ENCODE results near the gene ASXL1. TPM values are rescaled to one million over a fixed set of nuclear protein-coding genes. Genes with fewer than 3 reads are reported as not detected.

Gene ASXL1
- total RNA-seq, 1 experiment from 2014 or later: 52.2 TPM

- TF ChIP-seq RAD21 (IDR thresholded peaks at IDR 0.05; ENCODE audit: low read depth) (no peak), POLR2AphosphoS5 (IDR thresholded peaks at IDR 0.05; ENCODE audit: low read depth, low read length) (no peak)
- TF ChIP-seq, protein P1, sequence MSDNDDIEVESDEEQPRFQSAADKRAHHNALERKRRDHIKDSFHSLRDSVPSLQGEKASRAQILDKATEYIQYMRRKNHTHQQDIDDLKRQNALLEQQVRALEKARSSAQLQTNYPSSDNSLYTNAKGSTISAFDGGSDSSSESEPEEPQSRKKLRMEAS (IDR thresholded peaks at IDR 0.05): no peak
Observed at GRCh38 chr20:32319100-32319499, 39.0 kb upstream of the ASXL1 start (continued).

- Histone ChIP-seq H3K9ac (ENCODE audit: low read length) (no peak overlapping the region), H3K36me3 (ENCODE audit: control insufficient read depth in 1 of 2, insufficient read depth in 2 of 2, low read length in 2 of 2) (peaks cover 4 to 6% of the 10 kb centered on the region in 2 experiments), H3K4me1 (ENCODE audit: control insufficient read depth in 1 of 2, insufficient read depth in 2 of 2, low read length in 2 of 2) (peaks cover 10 to 17% of the 10 kb centered on the region in 2 experiments), H3K4me3 (replicated peaks in 1 of 2; ENCODE audit: low read depth in 1 of 2, low read length in 2 of 2) (no peak overlapping the region), H3K4me2 (ENCODE audit: low read length) (no peak overlapping the region), H3K27ac (ENCODE audit: low read depth, low read length) (no peak overlapping the region), H3K27me3 (ENCODE audit: insufficient read depth, low read length) (no peaks in the 10 kb centered on the region), H3K9me2 (ENCODE audit: insufficient read depth) (no peaks in the 10 kb centered on the region), H4K20me1 (ENCODE audit: insufficient read depth) (no peaks in the 10 kb centered on the region), H3K79me2 (ENCODE audit: insufficient read depth, low read length) (no peaks in the 10 kb centered on the region), H3K9me3 (ENCODE audit: control insufficient read depth in 1 of 2, insufficient read depth in 1 of 2, low read depth in 1 of 2, low read length in 2 of 2) (no peaks in the 10 kb centered on the region), H2AFZ (ENCODE audit: low read depth, low read length, poor library complexity, severe bottlenecking) (no peak overlapping the region)
- intact Hi-C loops (cut with micrococcal nuclease): no loop called here
- ChIA-PET CTCF (no interaction called here), POLR2A (no interaction called here), RAD21 (ENCODE audit: low non-redundant PET in 1 of 2, low total read pairs in 2 of 2, uncharacterized antibody in 2 of 2, unreplicated experiment in 2 of 2) (no interaction called here)
- no TSS peak for BruUV-seq (replicated peaks)
- no peak for ATAC-seq
- DNase-seq (ENCODE audit: low read depth, low spot score): no peak
- TF ChIP-seq EZH2 (IDR thresholded peaks at IDR 0.05) (no peak), TCF7L2 (IDR thresholded peaks at IDR 0.05; ENCODE audit: borderline replicate concordance, extremely low read depth, insufficient read depth, insufficient read length) (no peak), CBX3 (IDR thresholded peaks at IDR 0.05; ENCODE audit: low read depth) (no peak), POLR2AphosphoS5 (IDR thresholded peaks at IDR 0.05; ENCODE audit: low read depth, low read length) (no peak), ATF3 (IDR thresholded peaks at IDR 0.05) (no peak), CEBPB (IDR thresholded peaks at IDR 0.05; ENCODE audit: low read depth) (no peak), ZFX (IDR thresholded peaks at IDR 0.05) (no peak), EGR1 (IDR thresholded peaks at IDR 0.05; ENCODE audit: low read depth) (no peak), RAD21 (IDR thresholded peaks at IDR 0.05; ENCODE audit: low read depth) (no peak), JUND (IDR thresholded peaks at IDR 0.05) (no peak), YY1 (IDR thresholded peaks at IDR 0.05; ENCODE audit: extremely low read depth, insufficient replicate concordance, low read depth, low read length) (no peak), SP1 (IDR thresholded peaks at IDR 0.05; ENCODE audit: low read depth) (no peak), ELF1 (IDR thresholded peaks at IDR 0.05; ENCODE audit: borderline replicate concordance, low read depth) (no peak), EZH2phosphoT487 (IDR thresholded peaks at IDR 0.05; ENCODE audit: borderline replicate concordance) (no peak)
- TF ChIP-seq, protein P2, sequence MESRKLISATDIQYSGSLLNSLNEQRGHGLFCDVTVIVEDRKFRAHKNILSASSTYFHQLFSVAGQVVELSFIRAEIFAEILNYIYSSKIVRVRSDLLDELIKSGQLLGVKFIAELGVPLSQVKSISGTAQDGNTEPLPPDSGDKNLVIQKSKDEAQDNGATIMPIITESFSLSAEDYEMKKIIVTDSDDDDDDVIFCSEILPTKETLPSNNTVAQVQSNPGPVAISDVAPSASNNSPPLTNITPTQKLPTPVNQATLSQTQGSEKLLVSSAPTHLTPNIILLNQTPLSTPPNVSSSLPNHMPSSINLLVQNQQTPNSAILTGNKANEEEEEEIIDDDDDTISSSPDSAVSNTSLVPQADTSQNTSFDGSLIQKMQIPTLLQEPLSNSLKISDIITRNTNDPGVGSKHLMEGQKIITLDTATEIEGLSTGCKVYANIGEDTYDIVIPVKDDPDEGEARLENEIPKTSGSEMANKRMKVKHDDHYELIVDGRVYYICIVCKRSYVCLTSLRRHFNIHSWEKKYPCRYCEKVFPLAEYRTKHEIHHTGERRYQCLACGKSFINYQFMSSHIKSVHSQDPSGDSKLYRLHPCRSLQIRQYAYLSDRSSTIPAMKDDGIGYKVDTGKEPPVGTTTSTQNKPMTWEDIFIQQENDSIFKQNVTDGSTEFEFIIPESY (IDR thresholded peaks at IDR 0.05; ENCODE audit: extremely low read depth, insufficient replicate concordance, low read length): no peak
- TF ChIP-seq, protein P3, sequence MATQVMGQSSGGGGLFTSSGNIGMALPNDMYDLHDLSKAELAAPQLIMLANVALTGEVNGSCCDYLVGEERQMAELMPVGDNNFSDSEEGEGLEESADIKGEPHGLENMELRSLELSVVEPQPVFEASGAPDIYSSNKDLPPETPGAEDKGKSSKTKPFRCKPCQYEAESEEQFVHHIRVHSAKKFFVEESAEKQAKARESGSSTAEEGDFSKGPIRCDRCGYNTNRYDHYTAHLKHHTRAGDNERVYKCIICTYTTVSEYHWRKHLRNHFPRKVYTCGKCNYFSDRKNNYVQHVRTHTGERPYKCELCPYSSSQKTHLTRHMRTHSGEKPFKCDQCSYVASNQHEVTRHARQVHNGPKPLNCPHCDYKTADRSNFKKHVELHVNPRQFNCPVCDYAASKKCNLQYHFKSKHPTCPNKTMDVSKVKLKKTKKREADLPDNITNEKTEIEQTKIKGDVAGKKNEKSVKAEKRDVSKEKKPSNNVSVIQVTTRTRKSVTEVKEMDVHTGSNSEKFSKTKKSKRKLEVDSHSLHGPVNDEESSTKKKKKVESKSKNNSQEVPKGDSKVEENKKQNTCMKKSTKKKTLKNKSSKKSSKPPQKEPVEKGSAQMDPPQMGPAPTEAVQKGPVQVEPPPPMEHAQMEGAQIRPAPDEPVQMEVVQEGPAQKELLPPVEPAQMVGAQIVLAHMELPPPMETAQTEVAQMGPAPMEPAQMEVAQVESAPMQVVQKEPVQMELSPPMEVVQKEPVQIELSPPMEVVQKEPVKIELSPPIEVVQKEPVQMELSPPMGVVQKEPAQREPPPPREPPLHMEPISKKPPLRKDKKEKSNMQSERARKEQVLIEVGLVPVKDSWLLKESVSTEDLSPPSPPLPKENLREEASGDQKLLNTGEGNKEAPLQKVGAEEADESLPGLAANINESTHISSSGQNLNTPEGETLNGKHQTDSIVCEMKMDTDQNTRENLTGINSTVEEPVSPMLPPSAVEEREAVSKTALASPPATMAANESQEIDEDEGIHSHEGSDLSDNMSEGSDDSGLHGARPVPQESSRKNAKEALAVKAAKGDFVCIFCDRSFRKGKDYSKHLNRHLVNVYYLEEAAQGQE (IDR thresholded peaks at IDR 0.05; ENCODE audit: low read depth): no peak
- TF ChIP-seq, protein P4, sequence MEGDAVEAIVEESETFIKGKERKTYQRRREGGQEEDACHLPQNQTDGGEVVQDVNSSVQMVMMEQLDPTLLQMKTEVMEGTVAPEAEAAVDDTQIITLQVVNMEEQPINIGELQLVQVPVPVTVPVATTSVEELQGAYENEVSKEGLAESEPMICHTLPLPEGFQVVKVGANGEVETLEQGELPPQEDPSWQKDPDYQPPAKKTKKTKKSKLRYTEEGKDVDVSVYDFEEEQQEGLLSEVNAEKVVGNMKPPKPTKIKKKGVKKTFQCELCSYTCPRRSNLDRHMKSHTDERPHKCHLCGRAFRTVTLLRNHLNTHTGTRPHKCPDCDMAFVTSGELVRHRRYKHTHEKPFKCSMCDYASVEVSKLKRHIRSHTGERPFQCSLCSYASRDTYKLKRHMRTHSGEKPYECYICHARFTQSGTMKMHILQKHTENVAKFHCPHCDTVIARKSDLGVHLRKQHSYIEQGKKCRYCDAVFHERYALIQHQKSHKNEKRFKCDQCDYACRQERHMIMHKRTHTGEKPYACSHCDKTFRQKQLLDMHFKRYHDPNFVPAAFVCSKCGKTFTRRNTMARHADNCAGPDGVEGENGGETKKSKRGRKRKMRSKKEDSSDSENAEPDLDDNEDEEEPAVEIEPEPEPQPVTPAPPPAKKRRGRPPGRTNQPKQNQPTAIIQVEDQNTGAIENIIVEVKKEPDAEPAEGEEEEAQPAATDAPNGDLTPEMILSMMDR (IDR thresholded peaks at IDR 0.05 in 2 of 3, conservative IDR thresholded peaks at IDR 0.05 in 1 of 3; ENCODE audit: borderline replicate concordance in 1 of 3, insufficient read depth in 1 of 3, low read depth in 2 of 3, low read length in 2 of 3): no peak
- TF ChIP-seq, protein P1 (IDR thresholded peaks at IDR 0.05): no peak
Observed at GRCh38 chr20:32320305-32320704, 37.8 kb upstream of the ASXL1 start.
